A549 (cell line): Measurements from ENCODE around the gene CDHR4.

Experiments used
- CTCF ChIP-seq: fragments of >200 bp; sonication (Bioruptor Twin); formaldehyde crosslinking; IDR thresholded peaks from 3 replicates; pipeline ENCODE4 v1.5.1; 2016
- EP300 ChIP-seq, 2 experiments: fragments of >200 bp; sonication (Bioruptor Twin); formaldehyde crosslinking; IDR thresholded peaks; 2 replicates in 1 of 2; 3 replicates in 1 of 2; pipeline ENCODE4 v1.6.1; 2016 to 2017
- FOXS1 ChIP-seq: fragments of 250-450 bp; sonication (Bioruptor Pico); IDR thresholded peaks from 2 replicates; pipeline ENCODE4 v1.5.0; 2020; ENCODE audit warnings: mild to moderate bottlenecking, moderate library complexity
- HDAC2 ChIP-seq: fragments of 200-600 bp; sonication (generic); IDR thresholded peaks from 2 replicates; pipeline ENCODE4 v1.6.1; 2016
- JUN ChIP-seq, 2 experiments: fragments of >200 bp; sonication (Bioruptor Twin); formaldehyde crosslinking; IDR thresholded peaks; 2 replicates in 1 of 2; 3 replicates in 1 of 2; pipeline ENCODE4 v1.6.1; 2016 to 2017
- POLR2A ChIP-seq: IDR thresholded peaks from 2 replicates; pipeline ENCODE4 v1.6.1; 2012; ENCODE audit warnings: mild to moderate bottlenecking, low read length
- POLR2AphosphoS2 ChIP-seq: conservative IDR thresholded peaks from 2 replicates; pipeline ENCODE4 v1.6.1; 2012; ENCODE audit warnings: low read length, improper control_type of control experiment, inconsistent platforms
- TFCP2L1 ChIP-seq: fragments of 250-450 bp; sonication (Bioruptor Pico); IDR thresholded peaks from 2 replicates; pipeline ENCODE4 v1.5.0; 2021; ENCODE audit warnings: mild to moderate bottlenecking
- USF2 ChIP-seq: fragments of 450-650 bp; IDR thresholded peaks from 2 replicates; pipeline ENCODE4 v1.6.1; 2014; ENCODE audit warnings: antibody characterized with exemption

GRCh38 chr3:49805897-49806701, 6.4 kb upstream of the CDHR4 start:
- TF ChIP-seq JUN (IDR thresholded peaks at IDR 0.05) (no peak), CTCF (no peak), POLR2A (no peak), FOXS1 (CRISPR knock-in tag) (no peak), HDAC2 (no peak), TFCP2L1 (CRISPR knock-in tag) (no peak), USF2 (no peak), POLR2AphosphoS2 (no peak), EP300 (IDR thresholded peaks at IDR 0.05) (no peak)
